Trophoblast cell (in vitro differentiated cells and primary cell): Measurements from ENCODE around the gene FLNB.
A peak's percentile ranks its signal among the peaks of the same experiment; 100 is the strongest.

Experiments used
- DNase-seq, 2 donors: peaks; one replicate each; pipeline ENCODE4 v3.0.0-alpha.2; 2016
- H2AFZ ChIP-seq: 2 replicates; pipeline ENCODE4 v1.6.1; 2013; ENCODE audit warnings: low read length, moderate library complexity, mild to moderate bottlenecking; ENCODE audit not compliant: insufficient read depth, poor library complexity
- H2AK5ac ChIP-seq: 2 replicates; pipeline ENCODE4 v1.6.1; 2013; ENCODE audit warnings: mild to moderate bottlenecking, low read length
- H2BK120ac ChIP-seq: 2 replicates; pipeline ENCODE4 v1.6.1; 2013; ENCODE audit warnings: low read length, mild to moderate bottlenecking, moderate library complexity; ENCODE audit not compliant: insufficient read depth, poor library complexity
- H2BK12ac ChIP-seq: 2 replicates; pipeline ENCODE4 v1.6.1; 2013; ENCODE audit warnings: mild to moderate bottlenecking, low read length, moderate library complexity
- H2BK5ac ChIP-seq: 2 replicates; pipeline ENCODE4 v1.6.1; 2013; ENCODE audit warnings: low read length, low read depth, moderate library complexity, mild to moderate bottlenecking; ENCODE audit not compliant: poor library complexity
- H3K14ac ChIP-seq: 2 replicates; pipeline ENCODE4 v1.6.1; 2013; ENCODE audit warnings: mild to moderate bottlenecking, low read length
- H3K18ac ChIP-seq: 2 replicates; pipeline ENCODE4 v1.6.1; 2013; ENCODE audit warnings: mild to moderate bottlenecking, low read length
- H3K23ac ChIP-seq: 2 replicates; pipeline ENCODE4 v1.6.1; 2013; ENCODE audit warnings: low read length
- H3K27ac ChIP-seq: 2 replicates; pipeline ENCODE4 v1.5.1; 2013; ENCODE audit warnings: low read depth, mild to moderate bottlenecking, inconsistent platforms, low read length, moderate library complexity
- H3K27me3 ChIP-seq: 2 replicates; pipeline ENCODE4 v1.6.1; 2013; ENCODE audit warnings: inconsistent platforms, mild to moderate bottlenecking, low read length, moderate library complexity; ENCODE audit not compliant: insufficient read depth
- H3K36me3 ChIP-seq, 2 experiments: 1 replicate in 1 of 2; 2 replicates in 1 of 2; pipeline ENCODE4 v1.6.1; 2013; ENCODE audit warnings: low read length in 2 of 2, mild to moderate bottlenecking in 2 of 2, moderate library complexity in 1 of 2; ENCODE audit not compliant: insufficient read depth in 2 of 2, control insufficient read depth in 1 of 2
- H3K4ac ChIP-seq: 2 replicates; pipeline ENCODE4 v1.6.1; 2013; ENCODE audit warnings: low read depth, mild to moderate bottlenecking, low read length, moderate library complexity
- H3K4me1 ChIP-seq, 2 experiments: 1 replicate in 1 of 2; 2 replicates in 1 of 2; pipeline ENCODE4 v1.6.1; 2013; ENCODE audit warnings: low read length in 2 of 2, mild to moderate bottlenecking in 2 of 2, moderate library complexity in 1 of 2; ENCODE audit not compliant: insufficient read depth in 2 of 2, control insufficient read depth in 1 of 2
- H3K4me2 ChIP-seq: 2 replicates; pipeline ENCODE4 v1.6.1; 2013; ENCODE audit warnings: inconsistent platforms, mild to moderate bottlenecking, low read length, moderate library complexity
- H3K4me3 ChIP-seq: 2 replicates; pipeline ENCODE4 v1.5.1; 2013; ENCODE audit warnings: mild to moderate bottlenecking, low read depth, low read length, inconsistent platforms
- H3K79me1 ChIP-seq: one replicate; pipeline ENCODE4 v1.6.1; 2013; ENCODE audit warnings: low read length
- H3K79me2 ChIP-seq: 2 replicates; pipeline ENCODE4 v1.6.1; 2013; ENCODE audit warnings: low read length, mild to moderate bottlenecking; ENCODE audit not compliant: control insufficient read depth, insufficient read depth, poor library complexity
- H3K9ac ChIP-seq: 2 replicates; pipeline ENCODE4 v1.6.1; 2013; ENCODE audit warnings: mild to moderate bottlenecking, low read length
- H3K9me3 ChIP-seq: 2 replicates; pipeline ENCODE4 v1.6.1; 2013; ENCODE audit warnings: low read depth, mild to moderate bottlenecking, control low read depth, inconsistent platforms, low read length; ENCODE audit not compliant: insufficient read depth
- H4K12ac ChIP-seq: 2 replicates; pipeline ENCODE4 v1.6.1; 2013; ENCODE audit warnings: low read depth, mild to moderate bottlenecking, low read length, moderate library complexity
- H4K8ac ChIP-seq: 2 replicates; pipeline ENCODE4 v1.6.1; 2013; ENCODE audit warnings: low read depth, mild to moderate bottlenecking, low read length, moderate library complexity
- H4K91ac ChIP-seq: one replicate; pipeline ENCODE4 v1.6.1; 2013; ENCODE audit warnings: low read depth, mild to moderate bottlenecking, low read length, moderate library complexity
- WGBS: extraction: QIAGEN DNeasy Blood & Tissue Kit; methylation state at CpG from one replicate; pipeline ENCODE4 v1.1.7; 2013; ENCODE audit warnings: missing lambda C conversion rate; ENCODE audit not compliant: insufficient read length, insufficient coverage; ENCODE audit errors: extremely low coverage; 5-methylcytosine and 5-hydroxymethylcytosine counted together

Gene FLNB

DNA sequence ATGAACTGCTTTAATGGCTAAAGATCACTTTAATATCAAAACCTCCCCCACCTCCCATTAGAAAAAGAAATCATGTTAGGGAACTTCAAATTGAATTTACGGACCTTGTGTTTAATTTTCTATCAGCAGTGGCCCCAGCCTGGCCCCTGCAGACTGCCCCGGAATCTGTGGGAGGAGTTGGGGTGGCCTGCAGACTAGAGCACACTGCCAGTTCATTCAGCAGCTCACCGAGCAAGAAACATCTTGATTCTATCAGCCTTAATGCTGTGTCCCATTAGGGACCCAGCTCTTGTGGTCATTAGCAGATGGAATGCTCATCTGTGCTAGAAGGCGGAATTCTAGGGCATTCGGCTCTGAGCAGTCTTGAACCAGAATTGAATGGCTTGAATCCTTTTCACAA is 54.2 kb downstream of the FLNB start:
- no peak overlapping the region for H4K8ac ChIP-seq
- H4K12ac ChIP-seq = no peak overlapping the region
- peaks cover 15% of the 10 kb centered on the region for H3K79me2 ChIP-seq
- peaks cover 2 to 4% of the 10 kb centered on the region in 2 experiments for H3K36me3 ChIP-seq
- H3K4me2 ChIP-seq = no peak overlapping the region
- no peaks in the 10 kb centered on the region for H3K27me3 ChIP-seq
- H3K4ac ChIP-seq = peak overlapping the region; percentile 50
- no peak overlapping the region for H3K14ac ChIP-seq
- H2BK5ac ChIP-seq = no peak overlapping the region
- H2AFZ ChIP-seq = no peak overlapping the region
- peaks cover 8% of the 10 kb centered on the region for H3K79me1 ChIP-seq
- H2BK120ac ChIP-seq = no peak overlapping the region
- no peak overlapping the region for H3K27ac ChIP-seq
- H3K4me1 ChIP-seq = peaks cover 27 to 35% of the 10 kb centered on the region in 2 experiments
- H3K4me3 ChIP-seq = no peak overlapping the region
- H2AK5ac ChIP-seq = no peak overlapping the region
- H3K18ac ChIP-seq = no peak overlapping the region
- no peak overlapping the region for H3K9ac ChIP-seq
- no peaks in the 10 kb centered on the region for H3K9me3 ChIP-seq
- H4K91ac ChIP-seq = no peak overlapping the region
- no CpG with 5 or more reads among the region's 5 CpGs for WGBS
- DNase-seq = no peak
- H3K23ac ChIP-seq = no peak overlapping the region
- H2BK12ac ChIP-seq = no peak overlapping the region

DNA sequence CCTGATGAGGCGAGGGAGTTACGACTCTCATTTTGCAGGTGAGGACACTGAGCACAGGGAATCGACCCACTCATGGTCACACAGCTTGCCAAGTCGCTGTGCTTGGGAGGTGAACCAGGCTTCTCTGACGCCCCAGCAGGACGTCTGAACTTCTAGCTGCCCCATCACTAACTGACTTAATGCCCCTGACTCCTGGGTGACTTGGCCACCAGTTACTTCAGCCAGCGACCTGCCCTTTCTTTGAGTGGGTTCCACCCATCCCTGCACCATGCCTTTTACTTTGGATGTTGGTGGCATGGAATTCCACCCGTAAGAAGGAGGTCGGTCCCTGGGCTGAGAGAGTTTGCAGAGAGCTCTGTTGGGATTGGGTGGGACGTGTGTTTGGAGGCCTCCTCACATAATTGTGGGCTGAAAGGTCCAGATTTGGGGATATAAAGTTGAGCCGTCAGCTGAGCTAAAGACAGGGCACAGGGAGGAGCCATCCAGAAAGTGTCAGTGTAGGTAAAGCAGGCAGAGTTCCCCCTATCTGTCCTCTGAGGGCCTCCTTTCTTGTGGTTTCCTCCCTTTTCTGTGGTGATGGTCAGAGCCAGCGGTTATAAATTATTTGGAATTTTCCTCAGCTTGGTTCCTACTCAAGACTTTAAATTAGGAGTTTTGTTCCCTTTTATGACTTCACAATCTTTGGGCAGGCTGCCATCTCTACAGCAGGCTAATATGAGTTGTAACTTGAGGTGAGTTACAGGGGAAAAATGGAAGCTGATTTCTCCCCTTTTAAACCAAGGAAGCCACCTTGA is 55.0 kb downstream of the FLNB start:
- H4K91ac ChIP-seq = peak overlapping the region; percentile 20
- no peak overlapping the region for H2BK120ac ChIP-seq
- peak overlapping the region; percentile 9 for H3K9ac ChIP-seq
- no CpG with 5 or more reads among the region's 12 CpGs for WGBS
- peak overlapping the region; percentile 68 for H3K18ac ChIP-seq
- H2AK5ac ChIP-seq = no peak overlapping the region
- no peak for DNase-seq
- no peak overlapping the region for H3K4me2 ChIP-seq
- peaks cover 10% of the 10 kb centered on the region for H3K79me1 ChIP-seq
- H3K4ac ChIP-seq = peak overlapping the region; percentile 50
- no peak overlapping the region for H3K27ac ChIP-seq
- H3K4me3 ChIP-seq = no peak overlapping the region
- peaks cover 2 to 4% of the 10 kb centered on the region in 2 experiments for H3K36me3 ChIP-seq
- no peak overlapping the region for H4K12ac ChIP-seq
- H2BK5ac ChIP-seq = no peak overlapping the region
- H4K8ac ChIP-seq = peak overlapping the region; percentile 7
- H2BK12ac ChIP-seq = peak overlapping the region; percentile 16
- no peaks in the 10 kb centered on the region for H3K27me3 ChIP-seq
- no peak overlapping the region for H2AFZ ChIP-seq
- peaks cover 35 to 41% of the 10 kb centered on the region in 2 experiments for H3K4me1 ChIP-seq
- no peak overlapping the region for H3K23ac ChIP-seq
- H3K14ac ChIP-seq = peak overlapping the region; percentile 33
- H3K9me3 ChIP-seq = no peaks in the 10 kb centered on the region
- H3K79me2 ChIP-seq = peaks cover 20% of the 10 kb centered on the region

DNA sequence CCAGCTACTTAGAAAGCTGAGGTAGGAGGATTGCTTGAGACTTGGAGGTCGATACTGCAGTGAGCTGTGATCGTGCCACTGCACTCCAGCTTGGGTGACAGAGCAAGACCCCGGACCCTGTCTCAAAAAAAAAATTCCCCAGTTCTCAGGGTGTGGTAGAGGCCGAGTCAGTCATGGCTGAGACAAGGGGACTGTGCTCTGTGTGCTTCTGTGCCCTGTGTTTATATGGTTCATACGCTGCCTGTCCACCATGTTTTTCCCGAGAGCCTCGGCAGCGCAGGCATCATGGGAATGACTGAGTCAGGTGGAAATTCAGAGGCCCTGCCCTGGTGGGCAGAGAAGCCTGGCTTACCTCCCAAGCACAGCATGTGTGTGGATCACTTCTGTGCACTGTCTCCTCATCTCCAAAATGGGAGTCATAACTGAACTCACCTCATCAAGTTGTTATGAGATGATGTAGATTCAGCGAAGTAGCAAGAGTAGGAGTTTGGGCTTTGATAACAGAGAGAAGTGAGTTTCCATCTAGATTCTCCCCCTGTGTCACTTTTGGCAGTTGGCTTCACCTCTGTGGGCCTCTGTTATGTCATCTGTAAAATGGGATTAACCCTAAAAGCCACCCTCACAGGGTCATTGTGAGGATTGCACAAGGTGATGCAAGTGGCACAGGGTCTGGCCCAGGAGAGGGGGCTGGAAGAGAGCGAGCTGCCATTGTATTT is 56.9 kb downstream of the FLNB start:
- no peak for DNase-seq
- H3K9me3 ChIP-seq = no peaks in the 10 kb centered on the region
- peak overlapping the region; percentile 74 for H3K4ac ChIP-seq
- H4K91ac ChIP-seq = no peak overlapping the region
- H4K12ac ChIP-seq = no peak overlapping the region
- H2BK12ac ChIP-seq = no peak overlapping the region
- no peak overlapping the region for H2BK5ac ChIP-seq
- H3K79me2 ChIP-seq = peaks cover 23% of the 10 kb centered on the region
- no peak overlapping the region for H2AFZ ChIP-seq
- peaks cover 32 to 36% of the 10 kb centered on the region in 2 experiments for H3K4me1 ChIP-seq
- H3K14ac ChIP-seq = no peak overlapping the region
- peaks cover 2 to 4% of the 10 kb centered on the region in 2 experiments for H3K36me3 ChIP-seq
- H3K4me3 ChIP-seq = no peak overlapping the region
- no peak overlapping the region for H3K9ac ChIP-seq
- H3K18ac ChIP-seq = no peak overlapping the region
- no CpG with 5 or more reads among the region's 10 CpGs for WGBS
- no peaks in the 10 kb centered on the region for H3K27me3 ChIP-seq
- peaks cover 6% of the 10 kb centered on the region for H3K79me1 ChIP-seq
- H4K8ac ChIP-seq = no peak overlapping the region
- H3K23ac ChIP-seq = no peak overlapping the region
- no peak overlapping the region for H3K4me2 ChIP-seq
- no peak overlapping the region for H3K27ac ChIP-seq
- no peak overlapping the region for H2AK5ac ChIP-seq
- H2BK120ac ChIP-seq = no peak overlapping the region

DNA sequence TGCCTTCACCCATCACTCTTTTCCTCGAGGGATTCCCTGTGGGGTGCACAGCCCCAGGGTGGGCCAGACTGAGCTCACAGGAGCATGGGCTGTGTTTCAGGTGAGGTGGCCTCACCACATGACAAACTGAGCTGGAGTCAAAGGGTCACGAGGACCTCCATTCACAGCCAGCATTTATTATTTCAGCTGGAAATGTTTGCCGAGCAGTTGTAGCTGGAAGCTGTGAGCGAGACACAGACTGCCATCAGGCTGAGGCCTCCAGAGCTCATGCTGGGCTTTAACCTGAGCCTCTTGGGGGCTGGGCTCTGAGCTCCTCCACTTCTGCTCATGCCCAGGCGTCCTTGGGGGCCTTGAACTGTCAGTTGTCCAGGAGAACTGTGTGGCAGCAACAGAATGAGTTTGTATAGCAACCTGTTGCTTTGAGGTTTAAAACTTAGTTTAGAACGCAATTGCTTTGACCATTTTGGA is 57.5 kb downstream of the FLNB start:
- H3K9ac ChIP-seq = no peak overlapping the region
- H3K4me3 ChIP-seq = no peak overlapping the region
- no peak overlapping the region for H3K23ac ChIP-seq
- peaks cover 21% of the 10 kb centered on the region for H3K79me2 ChIP-seq
- H2BK5ac ChIP-seq = no peak overlapping the region
- no peak overlapping the region for H3K4me2 ChIP-seq
- H3K9me3 ChIP-seq = no peaks in the 10 kb centered on the region
- no peaks in the 10 kb centered on the region for H3K27me3 ChIP-seq
- H4K8ac ChIP-seq = no peak overlapping the region
- H2AFZ ChIP-seq = no peak overlapping the region
- H3K14ac ChIP-seq = no peak overlapping the region
- DNase-seq = no peak
- no CpG with 5 or more reads among the region's 6 CpGs for WGBS
- H3K79me1 ChIP-seq = peaks cover 4% of the 10 kb centered on the region
- peaks cover 28 to 31% of the 10 kb centered on the region in 2 experiments for H3K4me1 ChIP-seq
- H3K36me3 ChIP-seq = peaks cover 2 to 4% of the 10 kb centered on the region in 2 experiments
- H2AK5ac ChIP-seq = no peak overlapping the region
- no peak overlapping the region for H2BK12ac ChIP-seq
- H3K18ac ChIP-seq = no peak overlapping the region
- H4K12ac ChIP-seq = no peak overlapping the region
- H4K91ac ChIP-seq = no peak overlapping the region
- peak overlapping the region; percentile 30 for H3K4ac ChIP-seq
- H3K27ac ChIP-seq = no peak overlapping the region
- no peak overlapping the region for H2BK120ac ChIP-seq
